ENCODE results near the gene CRELD1.

- TF ChIP-seq CTCF (IDR thresholded peaks at IDR 0.05) = no peak
- no peak for TF ChIP-seq POLR2A (IDR thresholded peaks at IDR 0.05)
- TF ChIP-seq EP300 (IDR thresholded peaks at IDR 0.05; ENCODE audit: low read depth) = no peak
Observed at GRCh38 chr3:9888540-9888939, 45.1 kb upstream of the CRELD1 start.

Measured in transverse colon (tissue), 3 donors.